OCI-LY7 (cell line): ENCODE measurements around the gene TARS3.

Experiments used
- CTCF ChIP-seq: fragments of 200-600 bp; sonication (generic); conservative IDR thresholded peaks from 2 replicates; pipeline ENCODE4 v1.5.1; 2014; ENCODE audit warnings: mild to moderate bottlenecking, antibody characterized with exemption, low read length, moderate library complexity, mixed read lengths
- EZH2phosphoT487 ChIP-seq: fragments of 200-600 bp; sonication (generic); IDR thresholded peaks from 2 replicates; pipeline ENCODE4 v1.6.1; 2018; ENCODE audit warnings: low read depth, borderline replicate concordance, mild to moderate bottlenecking, mixed run types, antibody characterized with exemption, low read length, moderate library complexity, mixed read lengths

- TF ChIP-seq CTCF: no peak
- TF ChIP-seq EZH2phosphoT487: no peak
Measured at GRCh38 chr15:101633356-101633755, 90.9 kb downstream of the TARS3 start.
